ENCODE results near the gene SPEF1.

The SPEF1 gene

GRCh38 chr20:3798908-3799248, 17.6 kb upstream of the SPEF1 start:
- no peak overlapping the region for H3K9ac ChIP-seq
- H3K79me2 ChIP-seq: peaks cover 3% of the 10 kb centered on the region
- no peak for TF ChIP-seq CTCF (IDR thresholded peaks at IDR 0.05)
- no peak overlapping the region for H3K4me3 ChIP-seq (ENCODE audit: low read depth, low read length)
- H3K27ac ChIP-seq: no peak overlapping the region
- no peaks in the 10 kb centered on the region for H3K36me3 ChIP-seq (ENCODE audit: control insufficient read depth, insufficient read depth, low read length)
- H3K27me3 ChIP-seq (ENCODE audit: control insufficient read depth, insufficient read depth, low read length): no peaks in the 10 kb centered on the region
- no peak overlapping the region for H2AFZ ChIP-seq
- H3K9me3 ChIP-seq (ENCODE audit: control insufficient read depth, low read length): no peaks in the 10 kb centered on the region
- peaks cover 10% of the 10 kb centered on the region for H3K4me1 ChIP-seq
- H3K4me2 ChIP-seq (ENCODE audit: low read length): no peak overlapping the region

GRCh38 chr20:3798373-3798768, 17.1 kb upstream of the SPEF1 start:
- peaks cover 10% of the 10 kb centered on the region for H3K4me1 ChIP-seq
- no peak for TF ChIP-seq CTCF (IDR thresholded peaks at IDR 0.05)
- H2AFZ ChIP-seq: no peak overlapping the region
- no peak overlapping the region for H3K4me2 ChIP-seq (ENCODE audit: low read length)
- no peak overlapping the region for H3K27ac ChIP-seq
- H3K79me2 ChIP-seq: peaks cover 3% of the 10 kb centered on the region
- H3K4me3 ChIP-seq (ENCODE audit: low read depth, low read length): no peak overlapping the region
- no peaks in the 10 kb centered on the region for H3K9me3 ChIP-seq (ENCODE audit: control insufficient read depth, low read length)
- H3K36me3 ChIP-seq (ENCODE audit: control insufficient read depth, insufficient read depth, low read length): no peaks in the 10 kb centered on the region
- no peak overlapping the region for H3K9ac ChIP-seq
- H3K27me3 ChIP-seq (ENCODE audit: control insufficient read depth, insufficient read depth, low read length): no peaks in the 10 kb centered on the region

GRCh38 chr20:3797592-3798372, 16.5 kb upstream of the SPEF1 start:
- Histone ChIP-seq H3K36me3 (ENCODE audit: control insufficient read depth, insufficient read depth, low read length) (no peaks in the 10 kb centered on the region), H3K4me2 (ENCODE audit: low read length) (no peak overlapping the region), H3K79me2 (peaks cover 3% of the 10 kb centered on the region), H3K9me3 (ENCODE audit: control insufficient read depth, low read length) (no peaks in the 10 kb centered on the region), H3K27ac (no peak overlapping the region), H3K4me1 (peaks cover 10% of the 10 kb centered on the region), H2AFZ (no peak overlapping the region), H3K27me3 (ENCODE audit: control insufficient read depth, insufficient read depth, low read length) (no peaks in the 10 kb centered on the region), H3K9ac (no peak overlapping the region), H3K4me3 (ENCODE audit: low read depth, low read length) (no peak overlapping the region)
- no peak for TF ChIP-seq CTCF (IDR thresholded peaks at IDR 0.05)

- no peaks in the 10 kb centered on the region for H3K36me3 ChIP-seq (ENCODE audit: control insufficient read depth, insufficient read depth, low read length)
- no peak overlapping the region for H3K4me3 ChIP-seq (ENCODE audit: low read depth, low read length)
- peaks cover 10% of the 10 kb centered on the region for H3K4me1 ChIP-seq
- TF ChIP-seq CTCF (IDR thresholded peaks at IDR 0.05): no peak
- H3K79me2 ChIP-seq: peaks cover 3% of the 10 kb centered on the region
- H3K9ac ChIP-seq: no peak overlapping the region
- no peak overlapping the region for H3K4me2 ChIP-seq (ENCODE audit: low read length)
- H3K27ac ChIP-seq: no peak overlapping the region
- no peaks in the 10 kb centered on the region for H3K9me3 ChIP-seq (ENCODE audit: control insufficient read depth, low read length)
- no peaks in the 10 kb centered on the region for H3K27me3 ChIP-seq (ENCODE audit: control insufficient read depth, insufficient read depth, low read length)
- H2AFZ ChIP-seq: no peak overlapping the region
Measured at GRCh38 chr20:3797226-3797545, 15.9 kb upstream of the SPEF1 start.

Data from parathyroid adenoma (tissue), 2 donors.